ENCODE data around the gene KBTBD12.

Gene KBTBD12

GRCh38 chr3:127964816-127965215 is 49.8 kb downstream of the KBTBD12 start:
- no peak overlapping the region for H3K4me3 ChIP-seq (ENCODE audit: low read depth, low read length)
- no peak for TF ChIP-seq MYC (IDR thresholded peaks at IDR 0.05; ENCODE audit: low read depth, low read length)
- TF ChIP-seq CTCF (IDR thresholded peaks at IDR 0.05; ENCODE audit: low read depth, low read length) = no peak
- TF ChIP-seq POLR2A (IDR thresholded peaks at IDR 0.05; ENCODE audit: extremely low read depth, insufficient read length) = no peak
- no peak for TF ChIP-seq MAX (IDR thresholded peaks at IDR 0.05; ENCODE audit: low read depth, low read length)
- no peak for DNase-seq (ENCODE audit: low read depth)

- no peak for TF ChIP-seq MAX (IDR thresholded peaks at IDR 0.05; ENCODE audit: low read depth, low read length)
- no peak for TF ChIP-seq CTCF (IDR thresholded peaks at IDR 0.05; ENCODE audit: low read depth, low read length)
- TF ChIP-seq POLR2A (IDR thresholded peaks at IDR 0.05; ENCODE audit: extremely low read depth, insufficient read length) = no peak
- no peak for TF ChIP-seq MYC (IDR thresholded peaks at IDR 0.05; ENCODE audit: low read depth, low read length)
- no peak for DNase-seq (ENCODE audit: low read depth)
- no peak overlapping the region for H3K4me3 ChIP-seq (ENCODE audit: low read depth, low read length)
Observed at GRCh38 chr3:127967316-127967715, 52.3 kb downstream of the KBTBD12 start.

- TF ChIP-seq MYC (IDR thresholded peaks at IDR 0.05; ENCODE audit: low read depth, low read length) (no peak), CTCF (IDR thresholded peaks at IDR 0.05; ENCODE audit: low read depth, low read length) (peak; percentile 59), POLR2A (IDR thresholded peaks at IDR 0.05; ENCODE audit: extremely low read depth, insufficient read length) (no peak), MAX (IDR thresholded peaks at IDR 0.05; ENCODE audit: low read depth, low read length) (no peak)
- peak; percentile 59 for DNase-seq (ENCODE audit: low read depth)
- no peak overlapping the region for H3K4me3 ChIP-seq (ENCODE audit: low read depth, low read length)
Observed at GRCh38 chr3:127970966-127971592, 56.0 kb downstream of the KBTBD12 start.

GRCh38 chr3:127974226-127974625 is 59.2 kb downstream of the KBTBD12 start:
- no peak for TF ChIP-seq MYC (IDR thresholded peaks at IDR 0.05; ENCODE audit: low read depth, low read length)
- no peak for TF ChIP-seq MAX (IDR thresholded peaks at IDR 0.05; ENCODE audit: low read depth, low read length)
- no peak for TF ChIP-seq POLR2A (IDR thresholded peaks at IDR 0.05; ENCODE audit: extremely low read depth, insufficient read length)
- no peak for TF ChIP-seq CTCF (IDR thresholded peaks at IDR 0.05; ENCODE audit: low read depth, low read length)
- DNase-seq (ENCODE audit: low read depth) = no peak
- no peak overlapping the region for H3K4me3 ChIP-seq (ENCODE audit: low read depth, low read length)

DNA sequence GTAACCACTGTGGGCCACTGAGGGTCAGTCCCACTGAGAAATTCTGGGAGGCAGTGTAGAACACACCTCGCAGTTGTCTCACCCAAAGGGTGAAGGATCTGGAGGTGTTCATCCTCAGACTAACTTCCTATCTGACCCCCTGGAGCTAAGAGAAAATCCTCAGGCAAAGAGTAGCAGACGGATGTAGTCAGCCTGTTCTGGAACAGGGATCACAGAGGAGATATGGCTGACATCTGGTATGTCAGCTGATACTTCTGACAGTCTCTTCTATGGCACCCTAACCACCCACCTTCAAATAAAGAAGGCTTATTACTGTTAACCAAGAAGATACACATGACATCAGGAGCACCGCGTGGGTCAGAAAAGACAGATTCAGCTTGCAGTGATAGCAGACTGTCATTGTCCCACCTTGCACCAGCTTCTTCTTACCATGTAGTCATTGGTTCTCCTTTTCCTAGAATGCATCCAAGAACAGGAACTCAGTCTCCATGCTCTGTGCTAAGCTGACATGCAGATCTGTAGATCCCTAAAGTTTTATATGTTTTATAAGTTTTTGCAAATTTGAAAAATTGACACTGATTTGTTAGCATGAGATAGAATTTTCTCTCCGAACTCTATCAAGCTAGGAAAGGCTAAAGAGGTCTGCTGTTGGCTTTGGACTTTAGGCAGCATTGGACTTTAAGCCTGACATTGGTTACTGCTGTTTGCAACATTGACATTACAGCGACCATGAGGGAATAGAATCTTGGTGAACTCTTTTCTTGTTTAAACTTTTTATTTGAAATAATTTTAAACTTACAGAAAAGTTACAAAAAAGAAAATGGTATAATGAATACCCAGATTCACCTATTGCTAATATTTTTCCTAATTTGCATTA is 60.4 kb downstream of the KBTBD12 start:
- DNase-seq (ENCODE audit: low read depth) = no peak
- TF ChIP-seq POLR2A (IDR thresholded peaks at IDR 0.05; ENCODE audit: extremely low read depth, insufficient read length) (no peak), CTCF (IDR thresholded peaks at IDR 0.05; ENCODE audit: low read depth, low read length) (no peak), MYC (IDR thresholded peaks at IDR 0.05; ENCODE audit: low read depth, low read length) (no peak), MAX (IDR thresholded peaks at IDR 0.05; ENCODE audit: low read depth, low read length) (no peak)
- no peak overlapping the region for H3K4me3 ChIP-seq (ENCODE audit: low read depth, low read length)

All from NB4 (cell line).